HFFc6 (cell line): ENCODE data around the gene CCR4. TPM values are rescaled to one million over a fixed set of nuclear protein-coding genes. Genes with fewer than 3 reads are reported as not detected.
"Not testable (repeated sequence)": the region's sequence is repeated elsewhere in the genome, so short reads cannot be mapped to it uniquely, and the experiment has no call there.

ENCODE experiments used
- DNase-seq: peaks from one replicate; pipeline ENCODE4 v3.0.0-alpha.2; 2018
- H3K27ac Mint-ChIP-seq: 2 replicates; pipeline ENCODE4 v1.8.0; 2020; ENCODE audit warnings: mild to moderate bottlenecking, mixed read lengths
- H3K27me3 Mint-ChIP-seq: 2 replicates; pipeline ENCODE4 v1.8.0; 2021; ENCODE audit warnings: mild to moderate bottlenecking, moderate library complexity, mixed read lengths; ENCODE audit not compliant: insufficient read depth
- H3K36me3 Mint-ChIP-seq: 2 replicates; pipeline ENCODE4 v1.8.0; 2021; ENCODE audit warnings: low read depth, mixed read lengths
- H3K4me1 Mint-ChIP-seq: 2 replicates; pipeline ENCODE4 v1.8.0; 2020; ENCODE audit warnings: low read depth, mixed read lengths
- H3K4me3 Mint-ChIP-seq: 2 replicates; pipeline ENCODE4 v1.8.0; 2020; ENCODE audit warnings: mild to moderate bottlenecking, moderate library complexity, mixed read lengths
- H3K9me3 Mint-ChIP-seq: 2 replicates; pipeline ENCODE4 v1.8.0; 2020; ENCODE audit warnings: mild to moderate bottlenecking, mixed read lengths
- total RNA-seq, 6 experiments: library from RNA; stranded (reverse); fragmentation: NEBNext Ultra II Directional; extraction: Animal tissue kit (Norgen Biotek cat#: 25700); gene quantifications; 2 replicates in 1 of 6; 3 replicates in 5 of 6; pipeline ENCODE4 v1.2.3, GENCODE V29; 2021
- TF ChIP-seq, protein P1 (sequence below): fragments of 200-600 bp; sonication (generic); IDR thresholded peaks from 2 replicates; pipeline ENCODE4 v1.5.0; 2021; ENCODE audit warnings: antibody characterized with exemption, mild to moderate bottlenecking

CCR4 gene
- total RNA-seq, 6 experiments from 2014 or later: not detected

DNA sequence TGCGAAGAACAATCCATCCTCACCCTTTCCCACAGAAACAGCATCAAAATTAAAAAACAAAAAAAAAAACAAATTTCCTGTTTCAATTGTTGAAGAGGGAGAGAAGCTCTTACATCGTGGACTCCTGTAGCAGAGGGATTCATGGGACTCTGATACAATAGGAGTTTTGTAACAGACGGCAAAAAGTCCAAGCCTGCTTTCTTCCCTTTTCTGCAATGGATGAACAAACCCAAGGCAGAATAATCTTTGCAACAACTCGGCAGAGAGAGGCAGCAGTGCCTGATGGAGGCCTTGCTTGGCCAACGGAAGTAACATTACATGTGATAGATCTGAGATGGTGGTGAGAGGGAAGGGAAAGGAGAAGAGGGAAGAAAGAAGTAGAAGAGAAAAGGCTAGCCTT lies 26.9 kb downstream of the CCR4 start:
- Mint-ChIP-seq H3K9me3 (no peaks in the 10 kb centered on the region), H3K4me1 (peaks cover 7% of the 10 kb centered on the region), H3K36me3 (no peaks in the 10 kb centered on the region), H3K4me3 (no peak overlapping the region), H3K27ac (no peak overlapping the region), H3K27me3 (peaks cover 14% of the 10 kb centered on the region)
- TF ChIP-seq, protein P1, sequence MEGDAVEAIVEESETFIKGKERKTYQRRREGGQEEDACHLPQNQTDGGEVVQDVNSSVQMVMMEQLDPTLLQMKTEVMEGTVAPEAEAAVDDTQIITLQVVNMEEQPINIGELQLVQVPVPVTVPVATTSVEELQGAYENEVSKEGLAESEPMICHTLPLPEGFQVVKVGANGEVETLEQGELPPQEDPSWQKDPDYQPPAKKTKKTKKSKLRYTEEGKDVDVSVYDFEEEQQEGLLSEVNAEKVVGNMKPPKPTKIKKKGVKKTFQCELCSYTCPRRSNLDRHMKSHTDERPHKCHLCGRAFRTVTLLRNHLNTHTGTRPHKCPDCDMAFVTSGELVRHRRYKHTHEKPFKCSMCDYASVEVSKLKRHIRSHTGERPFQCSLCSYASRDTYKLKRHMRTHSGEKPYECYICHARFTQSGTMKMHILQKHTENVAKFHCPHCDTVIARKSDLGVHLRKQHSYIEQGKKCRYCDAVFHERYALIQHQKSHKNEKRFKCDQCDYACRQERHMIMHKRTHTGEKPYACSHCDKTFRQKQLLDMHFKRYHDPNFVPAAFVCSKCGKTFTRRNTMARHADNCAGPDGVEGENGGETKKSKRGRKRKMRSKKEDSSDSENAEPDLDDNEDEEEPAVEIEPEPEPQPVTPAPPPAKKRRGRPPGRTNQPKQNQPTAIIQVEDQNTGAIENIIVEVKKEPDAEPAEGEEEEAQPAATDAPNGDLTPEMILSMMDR: no peak
- no peak for DNase-seq

DNA sequence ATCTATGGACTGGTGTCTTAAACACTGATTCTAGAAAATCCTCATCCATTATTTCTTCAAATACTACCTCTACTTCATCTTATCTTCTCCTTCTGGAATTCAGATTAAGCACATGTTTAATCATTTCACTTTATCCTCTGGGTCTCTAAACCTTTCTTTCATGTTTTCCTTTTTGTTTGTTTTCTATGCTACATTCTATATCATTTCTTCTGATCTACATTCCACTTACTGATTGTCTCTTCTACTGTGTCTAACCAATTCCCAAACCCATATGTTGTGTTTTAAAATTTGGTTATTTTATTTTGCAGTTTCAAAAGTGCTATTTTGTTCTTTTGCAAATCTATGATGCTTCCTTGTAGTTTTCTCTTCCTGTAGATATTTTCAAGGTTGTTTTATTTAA lies 31.7 kb downstream of the CCR4 start:
- no peaks in the 10 kb centered on the region for H3K36me3 Mint-ChIP-seq
- no peaks in the 10 kb centered on the region for H3K4me1 Mint-ChIP-seq
- peaks cover 6% of the 10 kb centered on the region for H3K27me3 Mint-ChIP-seq
- H3K27ac Mint-ChIP-seq: no peak overlapping the region
- H3K9me3 Mint-ChIP-seq: no peaks in the 10 kb centered on the region
- H3K4me3 Mint-ChIP-seq: no peak overlapping the region
- no peak for DNase-seq
- TF ChIP-seq, protein P1: no peak

DNA sequence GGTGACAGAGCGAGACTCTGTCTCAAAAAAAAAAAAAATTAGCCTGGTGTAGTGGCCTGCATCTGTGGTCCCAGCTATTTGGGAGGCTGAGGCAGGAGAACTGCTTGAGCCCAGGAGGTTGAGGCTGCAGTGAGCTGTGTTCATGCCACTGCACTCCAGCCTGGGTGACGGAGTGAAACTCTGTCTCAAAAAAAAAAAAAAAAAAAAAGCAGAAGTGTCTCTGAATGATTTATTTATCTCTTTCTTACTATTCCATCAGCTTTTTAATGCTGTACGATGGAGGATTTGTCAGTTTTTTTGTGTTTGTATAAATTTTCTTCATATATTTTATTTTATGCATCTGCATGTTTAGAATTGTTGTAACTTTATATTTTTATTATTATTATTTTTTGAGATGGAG lies 33.5 kb downstream of the CCR4 start:
- not testable (repeated sequence) for H3K4me3 Mint-ChIP-seq, H3K27me3 Mint-ChIP-seq, H3K36me3 Mint-ChIP-seq, H3K9me3 Mint-ChIP-seq, DNase-seq, H3K4me1 Mint-ChIP-seq, H3K27ac Mint-ChIP-seq

DNA sequence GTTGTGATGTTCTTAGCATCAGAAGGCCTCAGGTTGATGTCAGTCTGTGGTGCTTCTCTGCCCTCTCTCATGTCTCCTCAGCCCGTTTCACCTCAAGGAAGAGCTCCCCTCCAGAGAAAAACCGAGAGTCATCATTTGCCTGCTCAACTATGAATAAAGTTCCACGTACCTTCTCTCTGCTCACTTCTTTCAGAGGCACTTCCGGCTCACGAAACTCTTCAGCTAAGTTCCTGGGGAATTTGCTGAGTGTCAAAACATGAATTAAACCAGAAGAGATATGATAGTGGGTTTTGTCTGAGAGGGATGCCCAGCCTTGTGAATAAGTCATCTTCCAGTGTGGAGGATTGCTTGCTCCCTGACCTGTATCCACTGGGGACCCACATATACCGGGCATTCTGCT lies 37.7 kb downstream of the CCR4 start:
- no peak for DNase-seq
- Mint-ChIP-seq H3K4me1 (no peaks in the 10 kb centered on the region), H3K27ac (no peak overlapping the region), H3K27me3 (no peaks in the 10 kb centered on the region; the same call in none of the 2 replicates), H3K9me3 (no peaks in the 10 kb centered on the region), H3K36me3 (no peaks in the 10 kb centered on the region), H3K4me3 (no peak overlapping the region)
- TF ChIP-seq, protein P1: no peak

DNA sequence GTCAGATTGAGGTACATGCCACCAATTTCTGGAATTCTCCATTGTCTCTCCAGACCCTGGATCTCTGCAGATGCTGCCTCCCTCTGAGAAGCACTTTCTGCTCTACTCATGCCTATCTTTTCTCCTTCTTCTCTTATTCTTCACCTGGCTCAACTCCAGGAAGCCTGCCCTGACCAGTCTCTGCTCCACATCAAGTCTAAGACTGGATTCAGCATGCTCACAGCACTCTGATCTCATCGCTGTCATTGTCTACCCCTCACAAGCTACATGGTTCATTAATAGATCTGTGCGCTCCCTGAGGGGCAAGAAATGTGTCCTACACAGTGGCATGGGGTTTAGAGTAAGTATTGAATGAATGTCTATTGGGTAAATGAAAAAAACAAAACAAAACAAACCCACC lies 38.7 kb downstream of the CCR4 start:
- Mint-ChIP-seq H3K27me3 (no peaks in the 10 kb centered on the region; the same call in none of the 2 replicates), H3K4me3 (no peak overlapping the region), H3K36me3 (no peaks in the 10 kb centered on the region), H3K27ac (no peak overlapping the region), H3K4me1 (no peaks in the 10 kb centered on the region), H3K9me3 (no peaks in the 10 kb centered on the region)
- TF ChIP-seq, protein P1: no peak
- DNase-seq: no peak

DNA sequence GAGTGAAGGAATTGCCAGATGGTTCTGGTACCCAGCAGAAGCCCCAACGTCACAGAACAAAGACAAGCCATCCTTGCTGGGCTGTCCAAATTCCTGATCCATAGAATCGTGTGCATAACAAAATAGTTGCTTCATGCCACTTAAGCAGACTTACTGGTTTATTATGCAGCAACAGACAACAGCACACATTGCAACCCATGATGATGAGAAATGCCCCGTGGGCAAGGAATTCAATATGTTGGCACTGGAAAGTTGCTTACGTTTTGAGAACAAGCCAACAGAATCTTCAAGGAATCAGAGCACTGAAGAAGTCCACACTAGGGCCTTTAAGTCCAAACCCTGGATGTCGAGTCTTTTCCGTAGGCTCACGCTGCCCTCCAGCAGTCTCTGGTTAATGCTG lies 40.3 kb downstream of the CCR4 start:
- TF ChIP-seq, protein P1: no peak
- no peak for DNase-seq
- Mint-ChIP-seq H3K9me3 (no peaks in the 10 kb centered on the region), H3K4me1 (no peaks in the 10 kb centered on the region), H3K36me3 (no peaks in the 10 kb centered on the region), H3K4me3 (no peak overlapping the region), H3K27me3 (no peaks in the 10 kb centered on the region; the same call in none of the 2 replicates), H3K27ac (no peak overlapping the region)
